Smooth muscle cell (in vitro differentiated cells): ENCODE results near the gene PCDHA5. TPM values are rescaled to one million over a fixed set of nuclear protein-coding genes. Genes with fewer than 3 reads are reported as not detected.
"Not testable (repeated sequence)": the region's sequence is repeated elsewhere in the genome, so short reads cannot be mapped to it uniquely, and the experiment has no call there.

Source experiments
- DNase-seq: peaks from one replicate; lab custom pipeline; 2025; ENCODE audit not compliant: unreplicated experiment; lab: John Stamatoyannopoulos, UW
- H2AFZ ChIP-seq: fragments of 200-600 bp; sonication (generic); 2 replicates; pipeline ENCODE4 v1.6.0; 2016; ENCODE audit warnings: antibody characterized with exemption, low read depth, mild to moderate bottlenecking
- H3F3A ChIP-seq: fragments of 200-600 bp; sonication (generic); 2 replicates; pipeline ENCODE4 v1.6.0; 2017; ENCODE audit warnings: antibody characterized with exemption, low read depth
- H3K27ac ChIP-seq: fragments of 200-600 bp; sonication (generic); 2 replicates; pipeline ENCODE4 v1.5.1; 2016; ENCODE audit warnings: low read depth, mild to moderate bottlenecking
- H3K27me3 ChIP-seq: fragments of 200-600 bp; sonication (generic); 2 replicates; pipeline ENCODE4 v1.6.1; 2016; ENCODE audit warnings: low read depth, mild to moderate bottlenecking
- H3K36me3 ChIP-seq: fragments of 200-600 bp; sonication (generic); 2 replicates; pipeline ENCODE4 v1.5.1; 2016; ENCODE audit warnings: low read depth
- H3K4me1 ChIP-seq: fragments of 200-600 bp; sonication (generic); 2 replicates; pipeline ENCODE4 v1.5.1; 2016; ENCODE audit warnings: low read depth
- H3K4me2 ChIP-seq: fragments of 200-600 bp; sonication (generic); 2 replicates; pipeline ENCODE4 v1.6.0; 2016; ENCODE audit warnings: mild to moderate bottlenecking
- H3K4me3 ChIP-seq: fragments of 200-600 bp; sonication (generic); 2 replicates; pipeline ENCODE4 v1.5.1; 2016; ENCODE audit warnings: mild to moderate bottlenecking
- H3K79me2 ChIP-seq: fragments of 200-600 bp; sonication (generic); 2 replicates; pipeline ENCODE4 v1.6.0; 2016; ENCODE audit warnings: low read depth, mild to moderate bottlenecking
- H3K9ac ChIP-seq: fragments of 200-600 bp; sonication (generic); 2 replicates; pipeline ENCODE4 v1.6.0; 2016; ENCODE audit warnings: low read depth
- H3K9me3 ChIP-seq: fragments of 200-600 bp; sonication (generic); replicated peaks from 2 replicates; pipeline ENCODE4 v1.5.1; 2016; ENCODE audit warnings: low read depth
- H4K20me1 ChIP-seq: fragments of 200-600 bp; sonication (generic); 2 replicates; pipeline ENCODE4 v1.6.0; 2016; ENCODE audit warnings: low read depth
- WGBS: methylation state at CpG from one replicate; pipeline ENCODE4 v1.1.7; 2016; ENCODE audit warnings: low lambda C conversion rate; 5-methylcytosine and 5-hydroxymethylcytosine counted together
- polyA plus RNA-seq: library from polyadenylated mRNA; unstranded; fragments of >200 nt; fragmentation: Nextera tagmentation; extraction: Ambion mirVana; gene quantifications from 2 replicates; pipeline ENCODE4 v1.2.1, GENCODE V29; 2016
- total RNA-seq: library from RNA; depleted of rRNA; stranded (reverse); fragments of >200 nt; gene quantifications from 2 replicates; pipeline ENCODE4 v1.2.3, GENCODE V29; 2014
- TF ChIP-seq, protein P1 (sequence below): fragments of 200-600 bp; sonication (generic); IDR thresholded peaks from 2 replicates; pipeline ENCODE4 v1.5.1; 2017; ENCODE audit warnings: borderline replicate concordance, mild to moderate bottlenecking, antibody characterized with exemption; ENCODE audit not compliant: insufficient read depth, poor library complexity, severe bottlenecking

PCDHA5 gene
- total RNA-seq (0.31 and 1.7 TPM in 2 replicates), polyA plus RNA-seq (0.05 and 0.14 TPM in 2 replicates)

DNA sequence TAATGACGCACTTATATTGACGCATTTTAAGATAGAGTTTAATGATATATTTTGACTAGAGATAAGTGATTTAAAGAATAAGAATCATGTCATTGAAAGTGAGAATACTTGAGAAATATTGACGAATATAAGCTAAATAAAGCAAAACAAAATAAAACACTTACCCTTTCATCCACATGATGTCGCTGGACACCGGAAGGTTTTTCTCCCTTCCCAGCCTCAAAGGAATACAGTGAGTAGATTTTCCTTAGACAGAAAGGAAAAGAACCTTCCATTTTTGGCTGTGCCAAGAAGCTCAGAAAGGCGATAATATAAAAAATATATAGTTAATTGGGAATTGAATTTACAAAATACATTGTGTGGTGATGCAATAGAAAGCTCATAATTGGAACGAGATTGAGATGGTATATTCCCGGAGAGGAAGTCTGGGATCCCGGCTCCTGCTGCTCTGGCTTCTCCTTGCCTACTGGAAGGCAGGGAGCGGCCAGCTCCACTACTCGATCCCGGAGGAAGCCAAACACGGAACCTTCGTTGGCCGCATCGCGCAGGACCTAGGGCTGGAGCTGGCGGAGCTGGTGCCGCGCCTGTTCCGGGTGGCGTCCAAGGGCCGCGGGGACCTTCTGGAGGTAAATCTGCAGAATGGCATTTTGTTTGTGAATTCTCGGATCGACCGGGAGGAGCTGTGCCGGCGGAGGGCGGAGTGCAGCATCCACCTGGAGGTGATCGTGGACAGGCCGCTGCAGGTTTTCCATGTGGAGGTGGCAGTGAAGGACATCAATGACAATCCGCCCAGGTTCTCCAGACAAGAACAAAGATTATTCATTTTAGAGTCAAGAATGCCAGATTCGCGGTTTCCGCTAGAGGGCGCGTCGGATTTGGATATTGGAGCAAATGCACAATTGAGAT is at the start of gene PCDHA5:
Gene PCDHA5 (plus strand): TSS at position 239 of the 906 bp plus-strand sequence.
- WGBS = 95% methylated on average over 39 of the region's 39 CpGs
- Histone ChIP-seq H3F3A (no peaks in the 10 kb centered on the region), H4K20me1 (no peaks in the 10 kb centered on the region), H3K27ac (no peak within 1 kb of the TSS), H3K27me3 (no peaks in the 10 kb centered on the region), H2AFZ (no peak within 1 kb of the TSS), H3K9me3 (no peaks in the 10 kb centered on the region), H3K4me1 (no peaks in the 10 kb centered on the region), H3K36me3 (no peaks in the 10 kb centered on the region), H3K4me3 (no peak within 1 kb of the TSS), H3K9ac (no peak within 1 kb of the TSS), H3K4me2 (no peak within 1 kb of the TSS), H3K79me2 (no peaks in the 10 kb centered on the region)
- TF ChIP-seq, protein P1, sequence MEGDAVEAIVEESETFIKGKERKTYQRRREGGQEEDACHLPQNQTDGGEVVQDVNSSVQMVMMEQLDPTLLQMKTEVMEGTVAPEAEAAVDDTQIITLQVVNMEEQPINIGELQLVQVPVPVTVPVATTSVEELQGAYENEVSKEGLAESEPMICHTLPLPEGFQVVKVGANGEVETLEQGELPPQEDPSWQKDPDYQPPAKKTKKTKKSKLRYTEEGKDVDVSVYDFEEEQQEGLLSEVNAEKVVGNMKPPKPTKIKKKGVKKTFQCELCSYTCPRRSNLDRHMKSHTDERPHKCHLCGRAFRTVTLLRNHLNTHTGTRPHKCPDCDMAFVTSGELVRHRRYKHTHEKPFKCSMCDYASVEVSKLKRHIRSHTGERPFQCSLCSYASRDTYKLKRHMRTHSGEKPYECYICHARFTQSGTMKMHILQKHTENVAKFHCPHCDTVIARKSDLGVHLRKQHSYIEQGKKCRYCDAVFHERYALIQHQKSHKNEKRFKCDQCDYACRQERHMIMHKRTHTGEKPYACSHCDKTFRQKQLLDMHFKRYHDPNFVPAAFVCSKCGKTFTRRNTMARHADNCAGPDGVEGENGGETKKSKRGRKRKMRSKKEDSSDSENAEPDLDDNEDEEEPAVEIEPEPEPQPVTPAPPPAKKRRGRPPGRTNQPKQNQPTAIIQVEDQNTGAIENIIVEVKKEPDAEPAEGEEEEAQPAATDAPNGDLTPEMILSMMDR = no peak
- DNase-seq = no peak

DNA sequence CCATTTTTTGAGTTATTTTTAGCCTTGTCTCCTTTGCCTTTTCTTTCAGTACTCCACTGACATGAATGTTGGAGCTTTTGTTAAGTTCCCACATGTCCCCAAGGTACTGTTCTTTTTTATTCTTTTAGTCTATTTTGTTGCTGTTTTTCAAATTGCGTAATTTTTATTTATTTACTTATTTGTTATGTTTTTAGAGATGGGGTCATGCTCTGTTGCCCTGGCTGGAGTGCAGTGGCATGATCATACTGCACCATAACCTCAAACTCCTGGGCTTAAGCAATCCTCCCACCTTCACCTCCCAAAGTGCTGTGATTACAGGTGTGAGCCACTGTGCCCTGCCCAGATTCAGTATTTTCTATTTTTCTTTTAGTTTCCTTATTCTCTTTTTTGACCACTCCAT is 40.9 kb upstream of the PCDHA5 start:
- no peaks in the 10 kb centered on the region for H3K79me2 ChIP-seq
- 89% methylated on average over 1 of the region's 1 CpG for WGBS
- peaks cover 4% of the 10 kb centered on the region for H3K9me3 ChIP-seq
- no peak overlapping the region for H3K4me3 ChIP-seq
- H2AFZ ChIP-seq = no peak overlapping the region
- H3F3A ChIP-seq = no peaks in the 10 kb centered on the region
- TF ChIP-seq, protein P1 = no peak
- no peak overlapping the region for H3K27ac ChIP-seq
- no peaks in the 10 kb centered on the region for H4K20me1 ChIP-seq
- H3K36me3 ChIP-seq = no peaks in the 10 kb centered on the region
- no peaks in the 10 kb centered on the region for H3K27me3 ChIP-seq
- H3K9ac ChIP-seq = no peak overlapping the region
- no peaks in the 10 kb centered on the region for H3K4me1 ChIP-seq
- no peak overlapping the region for H3K4me2 ChIP-seq
- DNase-seq = no peak

DNA sequence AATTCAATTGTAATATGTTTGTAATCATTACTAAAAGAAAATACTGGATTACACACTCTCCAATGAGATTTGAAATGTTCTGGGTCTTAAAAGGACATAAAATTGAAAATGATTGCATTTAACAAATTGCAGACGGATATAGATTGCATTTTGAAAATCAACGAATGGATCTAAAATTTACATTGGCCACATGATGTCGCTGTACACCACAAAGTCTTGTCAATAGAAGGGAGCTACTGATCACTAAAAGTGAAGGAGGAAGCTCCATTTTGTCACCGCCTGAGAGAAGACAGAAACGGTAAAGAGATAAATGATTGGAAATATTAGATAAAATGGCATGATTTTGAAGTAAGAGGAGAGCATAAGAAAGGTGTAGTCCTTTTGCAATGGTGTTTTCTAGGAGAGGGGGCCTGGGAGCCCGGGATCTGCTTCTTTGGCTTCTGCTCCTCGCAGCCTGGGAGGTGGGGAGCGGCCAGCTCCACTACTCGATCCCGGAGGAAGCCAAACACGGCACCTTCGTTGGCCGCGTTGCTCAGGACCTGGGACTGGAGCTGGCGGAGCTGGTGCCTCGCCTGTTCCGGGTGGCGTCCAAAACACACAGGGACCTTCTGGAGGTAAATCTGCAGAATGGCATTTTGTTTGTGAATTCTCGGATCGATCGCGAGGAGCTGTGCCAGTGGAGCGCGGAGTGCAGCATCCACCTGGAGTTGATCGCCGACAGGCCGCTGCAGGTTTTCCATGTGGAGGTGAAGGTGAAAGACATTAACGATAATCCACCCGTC is 35.3 kb upstream of the PCDHA5 start, which contains the start of gene PCDHA1:
Gene PCDHA1 (plus strand): TSS at position 236 of the 782 bp plus-strand sequence.
- Histone ChIP-seq H3K27ac (no peak within 1 kb of the TSS), H3F3A (no peaks in the 10 kb centered on the region), H3K4me1 (no peaks in the 10 kb centered on the region), H3K4me2 (no peak within 1 kb of the TSS), H3K79me2 (no peaks in the 10 kb centered on the region), H3K36me3 (no peaks in the 10 kb centered on the region), H3K27me3 (no peaks in the 10 kb centered on the region), H2AFZ (no peak within 1 kb of the TSS), H3K4me3 (no peak within 1 kb of the TSS), H4K20me1 (no peaks in the 10 kb centered on the region), H3K9me3 (no peaks in the 10 kb centered on the region), H3K9ac (no peak within 1 kb of the TSS)
- TF ChIP-seq, protein P1 = no peak
- 85% methylated on average over 29 of the region's 29 CpGs for WGBS
- no peak for DNase-seq

DNA sequence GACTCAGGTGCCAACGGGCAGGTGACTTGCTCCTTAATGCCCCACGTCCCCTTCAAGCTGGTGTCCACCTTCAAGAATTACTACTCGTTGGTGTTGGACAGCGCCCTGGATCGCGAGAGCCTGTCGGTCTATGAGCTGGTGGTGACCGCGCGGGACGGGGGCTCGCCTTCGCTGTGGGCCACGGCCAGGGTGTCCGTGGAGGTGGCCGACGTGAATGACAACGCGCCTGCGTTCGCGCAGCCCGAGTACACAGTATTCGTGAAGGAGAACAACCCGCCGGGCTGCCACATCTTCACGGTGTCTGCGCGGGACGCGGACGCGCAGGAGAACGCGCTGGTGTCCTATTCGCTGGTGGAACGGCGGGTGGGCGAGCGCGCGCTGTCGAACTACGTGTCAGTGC is 34.0 kb upstream of the PCDHA5 start:
- not testable (repeated sequence) for H3K9me3 ChIP-seq, H2AFZ ChIP-seq, H4K20me1 ChIP-seq, H3K27ac ChIP-seq, H3K4me2 ChIP-seq, H3K9ac ChIP-seq, H3K79me2 ChIP-seq, H3K36me3 ChIP-seq, H3K27me3 ChIP-seq, H3K4me3 ChIP-seq, DNase-seq, H3F3A ChIP-seq, H3K4me1 ChIP-seq
- WGBS = 98% methylated on average over 43 of the region's 44 CpGs

DNA sequence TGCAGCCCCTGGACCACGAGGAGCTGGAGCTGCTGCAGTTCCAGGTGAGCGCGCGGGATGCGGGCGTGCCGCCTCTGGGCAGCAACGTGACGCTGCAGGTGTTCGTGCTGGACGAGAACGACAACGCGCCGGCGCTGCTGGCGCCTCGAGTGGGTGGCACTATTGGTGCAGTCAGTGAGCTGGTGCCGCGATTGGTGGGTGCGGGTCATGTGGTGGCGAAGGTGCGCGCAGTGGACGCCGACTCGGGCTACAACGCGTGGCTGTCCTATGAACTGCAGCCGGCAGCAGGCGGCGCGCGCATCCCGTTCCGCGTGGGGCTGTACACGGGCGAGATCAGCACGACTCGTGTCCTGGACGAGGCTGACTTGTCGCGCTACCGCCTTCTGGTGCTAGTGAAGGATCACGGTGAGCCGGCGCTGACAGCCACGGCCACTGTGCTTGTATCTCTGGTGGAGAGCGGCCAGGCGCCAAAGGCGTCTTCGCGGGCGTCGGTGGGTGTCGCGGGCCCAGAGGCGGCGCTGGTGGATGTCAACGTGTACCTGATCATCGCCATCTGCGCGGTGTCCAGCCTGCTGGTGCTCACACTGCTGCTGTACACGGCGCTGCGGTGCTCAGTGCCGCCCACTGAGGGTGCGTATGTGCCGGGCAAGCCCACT is 33.4 kb upstream of the PCDHA5 start:
- not testable (repeated sequence) for H3K9ac ChIP-seq, H4K20me1 ChIP-seq, H3K27me3 ChIP-seq, H2AFZ ChIP-seq, H3F3A ChIP-seq, H3K27ac ChIP-seq, DNase-seq, H3K79me2 ChIP-seq, H3K4me1 ChIP-seq, H3K4me2 ChIP-seq, H3K36me3 ChIP-seq, H3K9me3 ChIP-seq, H3K4me3 ChIP-seq
- WGBS = 97% methylated on average over 46 of the region's 70 CpGs
